Vagina (tissue), 2 donors: ENCODE measurements around the gene C10orf90. TPM values are rescaled to one million over a fixed set of nuclear protein-coding genes. Genes with fewer than 3 reads are reported as not detected.
A peak's percentile ranks its signal among the peaks of the same experiment; 100 is the strongest.

ENCODE experiments used
- DNase-seq, 2 donors: peaks; one replicate each; pipeline ENCODE4 v3.0.0-alpha.2; 2017; ENCODE audit errors: extremely low spot score in 2 of 2
- H3K27ac ChIP-seq: fragments of 200-600 bp; sonication (generic); one replicate; pipeline ENCODE4 v1.5.1; 2019
- H3K27me3 ChIP-seq: fragments of 200-600 bp; sonication (generic); one replicate; pipeline ENCODE4 v1.5.1; 2019
- H3K36me3 ChIP-seq, 2 donors: fragments of 200-600 bp; sonication (generic); one replicate each; pipeline ENCODE4 v1.5.1; 2017 to 2019
- H3K4me1 ChIP-seq: fragments of 200-600 bp; sonication (generic); one replicate; pipeline ENCODE4 v1.5.1; 2019
- H3K4me3 ChIP-seq, 2 donors: fragments of 200-600 bp; sonication (generic); 1 replicate in 1 of 2; 2 replicates in 1 of 2; pipeline ENCODE4 v1.5.1; 2016 to 2019
- H3K9me3 ChIP-seq: fragments of 200-600 bp; sonication (generic); one replicate; pipeline ENCODE4 v1.5.1; 2019
- CTCF ChIP-seq, 3 experiments: fragments of 450-650 bp in 2 of 3; fragments of 200-600 bp in 1 of 3; sonication (generic) in 1 of 3; IDR thresholded peaks; one replicate each; pipeline ENCODE4 v1.5.1; 2017 to 2019; ENCODE audit warnings: antibody characterized with exemption in 3 of 3, mild to moderate bottlenecking in 2 of 3, moderate library complexity in 2 of 3
- POLR2A ChIP-seq, 2 donors: fragments of 450-650 bp; IDR thresholded peaks; one replicate each; pipeline ENCODE4 v1.6.1; 2017; ENCODE audit warnings: antibody characterized with exemption in 2 of 2, mild to moderate bottlenecking in 2 of 2, moderate library complexity in 2 of 2
- POLR2AphosphoS5 ChIP-seq, 2 donors: sonication (generic); formaldehyde crosslinking; IDR thresholded peaks; one replicate each; pipeline ENCODE4 v1.9.0; 2017; ENCODE audit warnings: antibody characterized with exemption in 2 of 2, mild to moderate bottlenecking in 2 of 2, low read depth in 1 of 2; ENCODE audit not compliant: insufficient read depth in 1 of 2
- intact Hi-C: fragments of 100-400 bp; cut with DNase I; formaldehyde crosslinking; loops from one replicate; pipeline ENCODE4 v1.15.1; 2023
- total RNA-seq: library from RNA; depleted of rRNA; stranded (reverse); fragments of >200 nt; gene quantifications from one replicate; pipeline ENCODE4 v1.2.3, GENCODE V29; 2016

The C10orf90 gene
- total RNA-seq, 1 donor from 2014 or later = not detected

GRCh38 chr10:126475074-126475691 is 195.3 kb downstream of the C10orf90 start:
- no peak for DNase-seq
- no peaks in the 10 kb centered on the region for H3K27me3 ChIP-seq

GRCh38 chr10:126474031-126474430 is 196.5 kb downstream of the C10orf90 start:
- intact Hi-C loops = no loop called here

More at GRCh38 chr10:126475074-126475691, 195.3 kb downstream of the C10orf90 start:
- Histone ChIP-seq H3K36me3 (no peaks in the 10 kb centered on the region), H3K27ac (no peak overlapping the region), H3K4me1 (no peaks in the 10 kb centered on the region), H3K9me3 (no peaks in the 10 kb centered on the region), H3K4me3 (no peak overlapping the region)
- no peak for TF ChIP-seq POLR2A (IDR thresholded peaks at IDR 0.05)
- TF ChIP-seq POLR2AphosphoS5 (IDR thresholded peaks at IDR 0.05; ENCODE audit: insufficient read depth in 1 of 2, low read depth in 1 of 2) = no peak
- TF ChIP-seq CTCF (IDR thresholded peaks at IDR 0.05) = no peak
- intact Hi-C loops = no loop called here

GRCh38 chr10:126470991-126471390 is 199.5 kb downstream of the C10orf90 start:
- Histone ChIP-seq H3K27ac (no peak overlapping the region), H3K9me3 (no peaks in the 10 kb centered on the region), H3K36me3 (no peaks in the 10 kb centered on the region), H3K4me1 (no peaks in the 10 kb centered on the region), H3K27me3 (no peaks in the 10 kb centered on the region), H3K4me3 (no peak overlapping the region)
- TF ChIP-seq POLR2AphosphoS5 (IDR thresholded peaks at IDR 0.05; ENCODE audit: insufficient read depth in 1 of 2, low read depth in 1 of 2) (no peak), CTCF (IDR thresholded peaks at IDR 0.05) (no peak), POLR2A (IDR thresholded peaks at IDR 0.05) (no peak)
- intact Hi-C loops = no loop called here
- DNase-seq = no peak

More at GRCh38 chr10:126474031-126474430, 196.5 kb downstream of the C10orf90 start:
- H3K9me3 ChIP-seq = no peaks in the 10 kb centered on the region
- no peaks in the 10 kb centered on the region for H3K4me1 ChIP-seq
- peak in 1 of 2 donors; percentile 52 for DNase-seq
- no peak for TF ChIP-seq CTCF (IDR thresholded peaks at IDR 0.05)
- H3K27me3 ChIP-seq = no peaks in the 10 kb centered on the region
- H3K27ac ChIP-seq = no peak overlapping the region
- H3K4me3 ChIP-seq = no peak overlapping the region
- no peaks in the 10 kb centered on the region for H3K36me3 ChIP-seq

GRCh38 chr10:126469692-126470091 is 200.8 kb downstream of the C10orf90 start:
- TF ChIP-seq POLR2AphosphoS5 (IDR thresholded peaks at IDR 0.05; ENCODE audit: insufficient read depth in 1 of 2, low read depth in 1 of 2) (no peak), POLR2A (IDR thresholded peaks at IDR 0.05) (no peak), CTCF (IDR thresholded peaks at IDR 0.05) (no peak)
- no peak for DNase-seq
- H3K9me3 ChIP-seq = no peaks in the 10 kb centered on the region
- H3K36me3 ChIP-seq = no peaks in the 10 kb centered on the region
- H3K27ac ChIP-seq = no peak overlapping the region
- H3K4me1 ChIP-seq = no peaks in the 10 kb centered on the region
- H3K27me3 ChIP-seq = no peaks in the 10 kb centered on the region
- no peak overlapping the region for H3K4me3 ChIP-seq
- intact Hi-C loops = no loop called here

- intact Hi-C loops = no loop called here
Measured at GRCh38 chr10:126468876-126469643, 201.4 kb downstream of the C10orf90 start.

More at GRCh38 chr10:126468876-126469643, 201.4 kb downstream of the C10orf90 start:
- no peak overlapping the region for H3K27ac ChIP-seq
- H3K9me3 ChIP-seq = no peaks in the 10 kb centered on the region
- no peaks in the 10 kb centered on the region for H3K4me1 ChIP-seq
- DNase-seq = no peak
- H3K27me3 ChIP-seq = no peaks in the 10 kb centered on the region
- H3K4me3 ChIP-seq = no peak overlapping the region
- no peaks in the 10 kb centered on the region for H3K36me3 ChIP-seq
- TF ChIP-seq POLR2A (IDR thresholded peaks at IDR 0.05) (no peak), POLR2AphosphoS5 (IDR thresholded peaks at IDR 0.05; ENCODE audit: insufficient read depth in 1 of 2, low read depth in 1 of 2) (no peak), CTCF (IDR thresholded peaks at IDR 0.05) (no peak)
